Gastroesophageal sphincter (tissue), 4 donors: ENCODE measurements around the gene EHHADH. TPM values are rescaled to one million over a fixed set of nuclear protein-coding genes. Genes with fewer than 3 reads are reported as not detected.
A peak's percentile ranks its signal among the peaks of the same experiment; 100 is the strongest.

Experiments used
- ATAC-seq: fragments of 150-250 bp; one replicate; pipeline ENCODE4 v1.9.1; 2016; ENCODE audit warnings: mild to moderate bottlenecking, moderate library complexity
- H3K27ac ChIP-seq, 4 donors: fragments of 200-600 bp; sonication (generic) in 3 of 4; 1 replicate in 3 of 4; 2 replicates in 1 of 4; pipeline ENCODE4 v1.5.1; 2016 to 2019
- H3K27me3 ChIP-seq: fragments of 200-600 bp; sonication (generic); one replicate; pipeline ENCODE4 v1.5.1; 2019
- H3K36me3 ChIP-seq, 2 donors: fragments of 200-600 bp; sonication (generic); one replicate each; pipeline ENCODE4 v1.5.1; 2019; ENCODE audit warnings: control low read depth in 1 of 2
- H3K4me1 ChIP-seq, 3 donors: fragments of 200-600 bp; sonication (generic); 1 replicate in 2 of 3; 2 replicates in 1 of 3; pipeline ENCODE4 v1.5.1; 2016 to 2019; ENCODE audit warnings: control low read depth in 2 of 3
- H3K4me3 ChIP-seq, 2 donors: fragments of 200-600 bp; sonication (generic); one replicate each; pipeline ENCODE4 v1.5.1; 2019; ENCODE audit warnings: mild to moderate bottlenecking in 1 of 2, moderate library complexity in 1 of 2
- H3K9me3 ChIP-seq, 3 donors: fragments of 200-600 bp; sonication (generic); one replicate each; pipeline ENCODE4 v1.5.1; 2017 to 2019; ENCODE audit warnings: control low read depth in 2 of 3
- EP300 ChIP-seq: sonication (generic); formaldehyde crosslinking; IDR thresholded peaks from one replicate; pipeline ENCODE4 v1.6.1; 2017; ENCODE audit warnings: antibody characterized with exemption, mild to moderate bottlenecking
- POLR2A ChIP-seq, 2 donors: fragments of 450-650 bp; IDR thresholded peaks; one replicate each; pipeline ENCODE4 v1.6.1; 2017; ENCODE audit warnings: antibody characterized with exemption in 2 of 2, mild to moderate bottlenecking in 2 of 2, moderate library complexity in 1 of 2
- POLR2AphosphoS5 ChIP-seq: sonication (generic); formaldehyde crosslinking; IDR thresholded peaks from one replicate; pipeline ENCODE4 v1.6.1; 2017; ENCODE audit warnings: antibody characterized with exemption
- WGBS, 2 donors: methylation state at CpG; one replicate each; pipeline ENCODE4 v1.1.5; 2018; ENCODE audit warnings: low coverage in 1 of 2; 5-methylcytosine and 5-hydroxymethylcytosine counted together
- total RNA-seq, 4 donors: library from RNA; depleted of rRNA; stranded (reverse); fragments of >200 nt; gene quantifications; one replicate each; pipeline ENCODE4 v1.1.0, GENCODE V29; 2016
- TF ChIP-seq, protein P1 (sequence below), 4 experiments: fragments of 200-600 bp in 2 of 4; fragments of 450-650 bp in 2 of 4; sonication (generic) in 1 of 4; IDR thresholded peaks; one replicate each; pipeline ENCODE4 v1.5.1; 2017 to 2019; ENCODE audit warnings: antibody characterized with exemption in 4 of 4, mild to moderate bottlenecking in 2 of 4, moderate library complexity in 2 of 4

The EHHADH gene
- total RNA-seq, 4 donors from 2014 or later, result 2.6 to 7.2 (median 4.3) TPM

DNA sequence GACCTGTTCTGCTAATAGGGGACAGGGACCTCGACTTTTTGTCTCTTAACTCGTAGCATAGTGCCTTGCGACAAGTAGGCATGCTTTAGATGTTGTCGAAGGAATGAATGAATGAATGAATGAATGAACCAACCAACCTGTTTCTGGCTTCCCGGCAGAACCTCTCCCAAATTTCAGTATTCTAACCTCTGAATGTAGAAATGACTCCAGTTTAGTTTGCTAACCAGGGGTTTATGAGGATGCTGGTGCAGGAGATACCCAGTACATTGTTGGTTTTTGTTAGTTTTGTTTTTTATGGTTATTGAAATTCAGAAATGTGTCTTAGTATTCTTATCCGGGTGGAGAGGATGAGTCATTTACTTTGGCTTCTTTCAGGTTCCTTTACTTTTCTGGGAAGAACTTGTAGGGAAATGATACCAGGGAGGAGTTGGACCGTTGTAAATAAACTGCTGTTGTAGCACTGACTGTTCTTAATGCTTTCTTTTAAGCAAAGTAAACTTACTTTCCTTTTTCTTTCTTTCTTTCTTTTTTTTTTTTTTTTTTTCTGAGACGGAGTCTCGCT lies 29.6 kb upstream of the EHHADH start:
- WGBS, 2 donors, result 42 to 60% methylated on average over 5 to 6 of the region's 9 CpGs
- TF ChIP-seq, protein P1, sequence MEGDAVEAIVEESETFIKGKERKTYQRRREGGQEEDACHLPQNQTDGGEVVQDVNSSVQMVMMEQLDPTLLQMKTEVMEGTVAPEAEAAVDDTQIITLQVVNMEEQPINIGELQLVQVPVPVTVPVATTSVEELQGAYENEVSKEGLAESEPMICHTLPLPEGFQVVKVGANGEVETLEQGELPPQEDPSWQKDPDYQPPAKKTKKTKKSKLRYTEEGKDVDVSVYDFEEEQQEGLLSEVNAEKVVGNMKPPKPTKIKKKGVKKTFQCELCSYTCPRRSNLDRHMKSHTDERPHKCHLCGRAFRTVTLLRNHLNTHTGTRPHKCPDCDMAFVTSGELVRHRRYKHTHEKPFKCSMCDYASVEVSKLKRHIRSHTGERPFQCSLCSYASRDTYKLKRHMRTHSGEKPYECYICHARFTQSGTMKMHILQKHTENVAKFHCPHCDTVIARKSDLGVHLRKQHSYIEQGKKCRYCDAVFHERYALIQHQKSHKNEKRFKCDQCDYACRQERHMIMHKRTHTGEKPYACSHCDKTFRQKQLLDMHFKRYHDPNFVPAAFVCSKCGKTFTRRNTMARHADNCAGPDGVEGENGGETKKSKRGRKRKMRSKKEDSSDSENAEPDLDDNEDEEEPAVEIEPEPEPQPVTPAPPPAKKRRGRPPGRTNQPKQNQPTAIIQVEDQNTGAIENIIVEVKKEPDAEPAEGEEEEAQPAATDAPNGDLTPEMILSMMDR (IDR thresholded peaks at IDR 0.05), result no peak
- TF ChIP-seq EP300 (no peak), POLR2AphosphoS5 (no peak), POLR2A (IDR thresholded peaks at IDR 0.05) (no peak)
- peaks cover 4 to 15% (median 6%) of the 10 kb centered on the region in 3 donors for H3K4me1 ChIP-seq
- H3K36me3 ChIP-seq, result peaks cover 0 to 5% of the 10 kb centered on the region in 2 donors
- H3K9me3 ChIP-seq, result no peaks in the 10 kb centered on the region
- ATAC-seq, result no peak
- peak overlapping the region in 3 of 4 donors; percentile 63 to 77 (median 72) for H3K27ac ChIP-seq
- peak overlapping the region; percentile 39 to 64 for H3K4me3 ChIP-seq
- peaks cover 11% of the 10 kb centered on the region for H3K27me3 ChIP-seq

DNA sequence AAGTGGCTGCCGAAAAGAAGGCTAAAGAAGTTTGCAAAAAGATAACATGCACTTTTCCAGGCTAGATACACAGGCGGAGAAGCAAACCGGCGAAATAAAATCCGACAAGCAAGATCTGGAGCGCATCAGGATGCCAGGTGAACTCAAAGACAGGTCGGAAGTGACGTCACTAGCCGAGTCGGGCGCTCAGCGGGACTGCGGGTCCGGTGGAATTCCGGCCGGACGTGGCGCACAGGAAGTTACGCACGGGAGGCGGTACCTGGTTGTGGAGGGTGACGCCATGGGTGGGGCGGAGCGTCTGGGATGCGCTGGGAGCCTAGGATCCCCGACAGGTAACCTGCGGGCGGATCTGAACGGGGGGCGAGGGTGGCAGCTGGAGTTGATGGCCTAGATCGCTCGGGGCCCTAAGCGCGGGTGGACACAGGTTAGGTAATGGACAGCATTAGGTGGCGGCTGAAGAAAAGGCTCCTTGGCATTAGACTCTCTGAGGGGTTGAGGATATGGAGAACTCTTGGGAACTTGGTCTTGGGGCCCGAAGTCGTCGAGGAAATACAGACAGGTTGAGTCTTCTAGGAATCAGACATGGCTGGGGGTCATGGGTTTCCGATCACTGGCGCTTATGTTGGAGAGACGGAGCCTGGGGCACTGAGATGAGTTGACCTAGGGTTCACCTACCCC lies 29.0 kb upstream of the EHHADH start:
- peak; percentile 66 for TF ChIP-seq POLR2AphosphoS5
- TF ChIP-seq POLR2A (IDR thresholded peaks at IDR 0.05), result peak in 1 of 2 donors; percentile 38
- TF ChIP-seq EP300, result no peak
- TF ChIP-seq, protein P1 (IDR thresholded peaks at IDR 0.05), result peak in 1 of 4 experiments; percentile 11
- Histone ChIP-seq H3K27me3 (peaks cover 17% of the 10 kb centered on the region), H3K36me3 (peaks cover 0 to 5% of the 10 kb centered on the region in 2 donors), H3K4me3 (peak overlapping the region; percentile 39 to 64), H3K4me1 (peaks cover 4 to 15% (median 6%) of the 10 kb centered on the region in 3 donors), H3K27ac (peak overlapping the region in 3 of 4 donors; percentile 63 to 77 (median 72)), H3K9me3 (no peaks in the 10 kb centered on the region)
- 3 to 5% methylated on average over 21 to 30 of the region's 41 CpGs for whole genome bisulfite sequencing, 2 donors
- peak; percentile 100 for ATAC-seq

DNA sequence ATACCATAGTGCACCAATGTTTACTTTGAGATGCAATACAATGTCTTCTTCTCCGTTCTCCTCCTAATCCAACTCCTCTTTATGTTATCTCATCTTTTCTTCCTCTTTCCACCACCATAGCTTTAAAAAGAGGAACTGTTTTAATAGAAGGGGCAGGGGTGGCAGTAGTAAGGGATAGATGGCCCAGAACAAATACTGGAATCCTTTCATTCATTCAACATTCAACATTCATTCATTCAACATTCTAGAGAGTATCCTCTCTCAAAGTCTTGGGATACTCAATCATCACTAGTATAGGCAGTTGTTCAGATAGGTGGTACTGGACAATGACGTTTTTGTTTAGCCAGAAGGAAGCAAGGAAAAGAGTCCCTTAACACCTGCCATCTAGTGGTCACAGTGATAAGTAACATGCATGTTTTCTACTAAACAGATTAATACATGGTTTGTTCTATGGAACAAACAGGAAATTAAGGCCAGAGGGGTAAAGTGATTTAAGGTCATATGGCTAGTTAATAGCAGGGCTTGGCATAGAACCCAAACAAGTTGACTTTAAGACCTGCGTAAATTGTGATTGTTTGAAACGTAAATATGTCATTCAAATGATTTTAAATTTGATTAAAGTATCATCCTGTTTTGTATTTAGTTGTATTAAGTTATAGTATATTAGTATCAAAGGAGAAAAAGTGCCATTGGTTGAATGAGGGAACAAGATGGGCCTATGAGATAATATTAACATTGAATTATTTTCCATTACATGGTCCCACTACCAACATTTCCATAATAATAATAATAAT lies 26.9 kb upstream of the EHHADH start:
- Histone ChIP-seq H3K27ac (no peak overlapping the region), H3K4me3 (no peak overlapping the region), H3K4me1 (peaks cover 4 to 15% (median 6%) of the 10 kb centered on the region in 3 donors), H3K9me3 (no peaks in the 10 kb centered on the region), H3K36me3 (no peaks in the 10 kb centered on the region), H3K27me3 (peaks cover 29% of the 10 kb centered on the region)
- TF ChIP-seq, protein P1 (IDR thresholded peaks at IDR 0.05), result peak; percentile 11 to 40 (median 34)
- no peak for TF ChIP-seq POLR2AphosphoS5
- ATAC-seq, result no peak
- 48 to 50% methylated on average over 4 of the region's 4 CpGs for WGBS, 2 donors

DNA sequence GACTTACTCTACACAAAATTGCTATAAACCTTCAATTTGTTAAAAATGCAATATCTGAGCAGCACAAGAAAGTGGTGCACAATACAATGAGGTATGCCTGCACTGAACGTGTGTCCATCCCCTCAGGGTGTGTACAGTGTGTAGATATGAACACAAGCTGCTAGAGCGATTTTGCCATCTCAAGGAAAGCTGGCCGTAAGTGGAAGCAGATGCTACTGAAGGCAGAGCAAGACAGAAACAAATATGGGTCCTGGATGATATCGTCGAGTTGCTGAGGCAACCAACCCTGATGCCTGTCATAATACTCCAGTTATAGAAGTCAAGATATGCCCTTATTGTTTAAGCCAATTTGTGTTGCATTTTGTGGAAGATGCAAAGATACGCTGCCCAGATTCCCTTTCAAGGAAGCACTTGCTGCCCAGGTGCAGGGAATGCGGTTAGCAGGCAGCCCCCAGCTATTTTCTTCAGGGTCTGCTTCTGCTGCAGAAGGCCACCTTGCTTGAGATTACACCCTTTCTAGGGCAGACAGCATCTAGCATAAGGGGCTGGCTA lies 25.8 kb upstream of the EHHADH start:
- H3K4me1 ChIP-seq, result peaks cover 4 to 15% (median 6%) of the 10 kb centered on the region in 3 donors
- no peak overlapping the region for H3K27ac ChIP-seq
- no peak overlapping the region for H3K4me3 ChIP-seq
- TF ChIP-seq POLR2AphosphoS5 (no peak), POLR2A (IDR thresholded peaks at IDR 0.05) (no peak), EP300 (no peak)
- TF ChIP-seq, protein P1 (IDR thresholded peaks at IDR 0.05), result no peak
- H3K27me3 ChIP-seq, result peaks cover 40% of the 10 kb centered on the region
- ATAC-seq, result no peak
- H3K36me3 ChIP-seq, result no peaks in the 10 kb centered on the region
- H3K9me3 ChIP-seq, result no peaks in the 10 kb centered on the region
- WGBS, 2 donors, result 86 to 90% methylated on average over 6 to 7 of the region's 7 CpGs
